ENCODE measurements around the gene MGAT4C.
"Not testable (repeated sequence)": the region's sequence is repeated elsewhere in the genome, so short reads cannot be mapped to it uniquely, and the experiment has no call there.

DNA sequence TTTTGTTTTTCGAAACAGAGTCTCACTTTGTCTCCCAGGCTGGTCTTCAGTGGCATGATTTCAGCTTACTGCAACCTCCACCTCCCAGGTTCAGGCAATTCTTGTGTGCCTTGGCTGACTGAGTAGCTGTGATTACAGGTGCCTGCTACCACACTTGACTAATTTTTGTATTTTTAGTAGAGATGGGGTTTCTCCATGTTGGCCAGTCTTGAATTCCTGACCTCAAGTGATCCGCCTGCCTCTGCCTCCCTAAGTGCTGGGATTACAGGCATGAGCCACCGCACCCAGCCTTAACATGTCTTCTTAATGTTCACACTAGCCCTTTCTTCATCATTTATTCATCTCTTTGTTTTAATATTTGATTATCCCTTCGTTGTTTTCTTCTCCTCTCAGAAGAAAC lies 197.1 kb downstream of the MGAT4C start:
- not testable (repeated sequence) for TF ChIP-seq POLR2A (IDR thresholded peaks at IDR 0.05; ENCODE audit: low read length); GATA1 (IDR thresholded peaks at IDR 0.05; ENCODE audit: low read depth, low read length)

Data from erythroblast (primary cell).